ENCODE results near the gene LBX2.

The LBX2 gene

DNA sequence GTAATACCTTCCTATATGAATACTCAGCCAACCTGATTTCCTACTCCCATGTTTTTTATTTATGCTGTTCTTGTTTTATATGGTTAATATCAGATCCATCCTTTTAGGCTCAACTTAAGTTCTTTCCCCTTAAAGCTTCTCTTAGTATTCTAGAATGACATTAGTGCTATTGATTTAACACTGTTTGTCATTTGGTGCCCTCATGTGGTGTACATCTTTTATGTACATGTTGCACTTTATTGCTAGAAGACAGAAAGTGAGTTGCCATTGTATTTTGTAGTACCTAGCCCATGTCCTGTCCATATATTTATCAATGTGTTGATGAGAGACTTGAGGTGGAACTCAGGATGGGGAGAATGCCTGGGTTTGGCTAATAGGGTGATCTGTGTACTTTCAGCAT lies 32.8 kb upstream of the LBX2 start:
- in situ Hi-C loops (cut with MboI; ENCODE audit: low sequenced_read_pairs, unreplicated experiment): loop anchor here (10.0 kb wide), 1 partner anchor 53 kb away; no protein-coding TSS in a partner anchor
- DNase-seq (ENCODE audit: low spot score): no peak
- TF ChIP-seq, protein P1, sequence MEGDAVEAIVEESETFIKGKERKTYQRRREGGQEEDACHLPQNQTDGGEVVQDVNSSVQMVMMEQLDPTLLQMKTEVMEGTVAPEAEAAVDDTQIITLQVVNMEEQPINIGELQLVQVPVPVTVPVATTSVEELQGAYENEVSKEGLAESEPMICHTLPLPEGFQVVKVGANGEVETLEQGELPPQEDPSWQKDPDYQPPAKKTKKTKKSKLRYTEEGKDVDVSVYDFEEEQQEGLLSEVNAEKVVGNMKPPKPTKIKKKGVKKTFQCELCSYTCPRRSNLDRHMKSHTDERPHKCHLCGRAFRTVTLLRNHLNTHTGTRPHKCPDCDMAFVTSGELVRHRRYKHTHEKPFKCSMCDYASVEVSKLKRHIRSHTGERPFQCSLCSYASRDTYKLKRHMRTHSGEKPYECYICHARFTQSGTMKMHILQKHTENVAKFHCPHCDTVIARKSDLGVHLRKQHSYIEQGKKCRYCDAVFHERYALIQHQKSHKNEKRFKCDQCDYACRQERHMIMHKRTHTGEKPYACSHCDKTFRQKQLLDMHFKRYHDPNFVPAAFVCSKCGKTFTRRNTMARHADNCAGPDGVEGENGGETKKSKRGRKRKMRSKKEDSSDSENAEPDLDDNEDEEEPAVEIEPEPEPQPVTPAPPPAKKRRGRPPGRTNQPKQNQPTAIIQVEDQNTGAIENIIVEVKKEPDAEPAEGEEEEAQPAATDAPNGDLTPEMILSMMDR (IDR thresholded peaks at IDR 0.05; ENCODE audit: borderline replicate concordance, control extremely low read depth, extremely low read depth, insufficient read depth, missing control alignments): no peak

DNA sequence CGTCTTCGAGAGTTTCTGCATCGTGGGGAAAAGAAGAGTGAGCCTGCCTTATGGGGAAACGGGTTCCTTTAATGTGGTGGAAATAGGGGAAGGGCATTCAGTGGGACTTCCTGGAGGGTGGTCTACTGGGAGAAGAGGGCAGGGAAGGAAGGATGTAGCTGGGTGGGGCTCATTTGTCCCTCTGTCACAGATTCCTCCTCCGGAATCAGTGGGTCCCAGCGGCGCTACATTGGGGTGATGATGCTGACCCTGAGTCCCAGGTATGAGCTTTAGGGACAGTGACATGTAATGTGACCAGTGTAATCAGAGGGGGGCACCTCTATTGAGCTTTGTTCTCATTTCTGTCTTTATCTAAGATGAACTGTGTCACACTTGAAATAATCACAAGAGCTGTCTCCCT lies 32.3 kb upstream of the LBX2 start:
- in situ Hi-C loops (cut with MboI; ENCODE audit: low sequenced_read_pairs, unreplicated experiment): loop anchor here (10.0 kb wide), 1 partner anchor 53 kb away; no protein-coding TSS in a partner anchor
- TF ChIP-seq, protein P1 (IDR thresholded peaks at IDR 0.05; ENCODE audit: borderline replicate concordance, control extremely low read depth, extremely low read depth, insufficient read depth, missing control alignments): no peak
- no peak for DNase-seq (ENCODE audit: low spot score)

DNA sequence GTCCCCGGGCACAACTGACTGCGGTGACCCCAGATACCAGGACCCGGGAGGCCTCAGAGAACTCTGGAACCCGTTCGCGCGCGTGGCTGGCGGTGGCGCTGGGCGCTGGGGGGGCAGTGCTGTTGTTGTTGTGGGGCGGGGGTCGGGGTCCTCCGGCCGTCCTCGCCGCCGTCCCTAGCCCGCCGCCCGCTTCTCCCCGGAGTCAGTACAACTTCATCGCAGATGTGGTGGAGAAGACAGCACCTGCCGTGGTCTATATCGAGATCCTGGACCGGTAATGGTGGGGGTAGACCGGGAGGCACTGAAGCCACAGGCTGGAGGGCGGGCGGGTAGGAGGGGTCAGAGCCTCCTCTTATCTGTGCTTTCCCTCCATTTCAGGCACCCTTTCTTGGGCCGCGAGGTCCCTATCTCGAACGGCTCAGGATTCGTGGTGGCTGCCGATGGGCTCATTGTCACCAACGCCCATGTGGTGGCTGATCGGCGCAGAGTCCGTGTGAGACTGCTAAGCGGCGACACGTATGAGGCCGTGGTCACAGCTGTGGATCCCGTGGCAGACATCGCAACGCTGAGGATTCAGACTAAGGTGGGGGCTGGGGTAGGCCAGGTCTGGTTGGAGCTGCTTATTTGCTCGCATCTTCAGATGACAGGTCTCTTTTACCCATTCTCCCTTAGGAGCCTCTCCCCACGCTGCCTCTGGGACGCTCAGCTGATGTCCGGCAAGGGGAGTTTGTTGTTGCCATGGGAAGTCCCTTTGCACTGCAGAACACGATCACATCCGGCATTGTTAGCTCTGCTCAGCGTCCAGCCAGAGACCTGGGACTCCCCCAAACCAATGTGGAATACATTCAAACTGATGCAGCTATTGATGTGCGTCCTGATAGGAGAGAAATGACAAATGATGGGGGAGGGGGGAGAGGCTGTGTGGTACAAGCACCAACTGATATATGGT lies 31.1 kb upstream of the LBX2 start:
- TF ChIP-seq, protein P1 (IDR thresholded peaks at IDR 0.05; ENCODE audit: borderline replicate concordance, control extremely low read depth, extremely low read depth, insufficient read depth, missing control alignments): no peak
- in situ Hi-C loops (cut with MboI; ENCODE audit: low sequenced_read_pairs, unreplicated experiment): loop anchor here (10.0 kb wide), 1 partner anchor 54 kb away; no protein-coding TSS in a partner anchor
- peak; percentile 85 for DNase-seq (ENCODE audit: low spot score)

DNA sequence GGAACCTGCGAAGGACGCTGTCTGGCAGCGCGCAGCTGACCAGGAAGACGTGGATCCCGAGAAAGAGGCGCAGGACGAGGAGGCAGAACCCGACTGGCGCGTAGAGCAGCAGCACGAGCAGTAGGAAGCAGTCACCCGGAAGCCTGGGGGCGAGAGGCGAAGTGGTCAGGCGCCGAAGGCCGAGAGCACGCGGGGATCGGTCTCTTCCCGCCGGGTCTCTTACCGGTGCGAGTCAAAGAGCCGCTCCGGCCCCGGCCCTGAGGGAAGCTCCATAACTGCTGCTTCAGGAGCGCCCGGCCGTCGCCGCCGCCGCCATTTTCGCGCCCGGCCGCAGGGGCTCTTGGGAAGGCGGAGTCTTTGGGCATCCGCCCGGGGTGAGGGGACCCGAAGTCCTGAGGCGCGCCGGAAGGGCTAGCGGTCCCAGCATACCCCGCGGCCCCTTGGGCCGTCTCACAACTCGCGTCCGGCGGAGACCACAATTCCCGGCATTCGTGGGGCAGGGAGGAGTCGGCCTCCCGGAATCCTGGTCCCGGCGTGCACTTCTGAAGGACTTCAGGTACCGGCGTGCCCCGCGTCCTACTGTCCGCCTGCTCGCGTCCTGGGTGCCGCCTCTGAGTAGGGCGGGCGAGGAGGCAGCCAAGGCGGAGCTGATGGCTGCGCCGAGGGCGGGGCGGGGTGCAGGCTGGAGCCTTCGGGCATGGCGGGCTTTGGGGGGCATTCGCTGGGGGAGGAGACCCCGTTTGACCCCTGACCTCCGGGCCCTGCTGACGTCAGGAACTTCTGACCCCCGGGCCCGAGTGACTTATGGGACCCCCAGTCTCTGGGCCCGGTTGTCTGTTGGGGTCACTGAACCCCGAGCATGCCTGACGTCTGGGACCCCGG lies 30.2 kb upstream of the LBX2 start, which contains the start of the genes AUP1 and HTRA2:
AUP1 (minus strand) TSS at position 350 of the 882 bp plus-strand sequence; CDS start at position 273, 77 bp downstream.
HTRA2 (plus strand) TSS at position 577 of the 882 bp plus-strand sequence; CDS start at position 651, 74 bp downstream.
- in situ Hi-C loops (cut with MboI; ENCODE audit: low sequenced_read_pairs, unreplicated experiment): loop anchor here (10.0 kb wide), 1 partner anchor 55 kb away; no protein-coding TSS in a partner anchor
- TF ChIP-seq, protein P1 (IDR thresholded peaks at IDR 0.05; ENCODE audit: borderline replicate concordance, control extremely low read depth, extremely low read depth, insufficient read depth, missing control alignments): no peak
- DNase-seq (ENCODE audit: low spot score): peak; percentile 99

DNA sequence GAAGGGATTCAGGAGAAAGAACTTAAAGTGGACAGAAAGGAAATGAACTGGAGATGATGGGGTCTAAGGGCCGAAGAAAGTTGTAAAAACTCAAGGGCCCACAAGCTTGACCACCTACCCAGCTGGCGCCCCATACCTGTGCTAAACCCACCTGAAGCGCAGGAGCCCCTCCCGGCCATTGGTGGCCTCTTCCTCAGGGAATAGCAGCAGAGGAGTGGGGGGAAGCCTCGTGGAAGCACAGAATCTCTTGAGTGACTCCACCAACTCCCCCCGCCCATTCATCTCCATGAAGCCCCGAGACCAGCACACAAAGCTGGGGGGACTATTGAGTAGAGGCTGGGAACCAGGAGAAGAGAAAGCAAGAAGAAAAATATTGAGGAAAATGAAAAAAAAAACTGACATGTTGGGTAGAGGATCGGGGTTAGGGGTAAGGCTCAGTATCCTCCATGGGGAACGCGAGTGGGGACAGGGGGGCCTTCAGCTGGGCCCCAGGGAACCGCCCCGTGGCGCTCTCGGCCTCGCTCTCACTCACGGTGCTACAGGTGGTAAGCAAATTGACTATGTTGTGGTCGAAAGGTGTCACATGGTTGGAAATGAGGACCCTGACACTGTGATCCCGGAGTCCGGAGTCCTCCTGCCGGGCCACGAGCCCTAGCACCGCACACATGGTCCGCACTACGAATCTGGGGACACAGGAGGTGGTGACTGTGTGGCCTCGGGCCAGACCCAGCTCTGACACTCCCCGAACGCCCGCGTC lies 29.4 kb upstream of the LBX2 start:
- TF ChIP-seq, protein P1 (IDR thresholded peaks at IDR 0.05; ENCODE audit: borderline replicate concordance, control extremely low read depth, extremely low read depth, insufficient read depth, missing control alignments): peak; percentile 4
- in situ Hi-C loops (cut with MboI; ENCODE audit: low sequenced_read_pairs, unreplicated experiment): no loop called here
- DNase-seq (ENCODE audit: low spot score): no peak
